ENCODE results near the gene MET. TPM values are rescaled to one million over a fixed set of nuclear protein-coding genes. Genes with fewer than 3 reads are reported as not detected.
"Not testable (repeated sequence)": the region's sequence is repeated elsewhere in the genome, so short reads cannot be mapped to it uniquely, and the experiment has no call there.

MET gene
- total RNA-seq, 4 donors from 2014 or later: 3.8 to 25.0 (median 18.6) TPM

- peak overlapping the region; percentile 43 to 69 (median 51) for H3K27ac ChIP-seq
- TF ChIP-seq, protein P1, sequence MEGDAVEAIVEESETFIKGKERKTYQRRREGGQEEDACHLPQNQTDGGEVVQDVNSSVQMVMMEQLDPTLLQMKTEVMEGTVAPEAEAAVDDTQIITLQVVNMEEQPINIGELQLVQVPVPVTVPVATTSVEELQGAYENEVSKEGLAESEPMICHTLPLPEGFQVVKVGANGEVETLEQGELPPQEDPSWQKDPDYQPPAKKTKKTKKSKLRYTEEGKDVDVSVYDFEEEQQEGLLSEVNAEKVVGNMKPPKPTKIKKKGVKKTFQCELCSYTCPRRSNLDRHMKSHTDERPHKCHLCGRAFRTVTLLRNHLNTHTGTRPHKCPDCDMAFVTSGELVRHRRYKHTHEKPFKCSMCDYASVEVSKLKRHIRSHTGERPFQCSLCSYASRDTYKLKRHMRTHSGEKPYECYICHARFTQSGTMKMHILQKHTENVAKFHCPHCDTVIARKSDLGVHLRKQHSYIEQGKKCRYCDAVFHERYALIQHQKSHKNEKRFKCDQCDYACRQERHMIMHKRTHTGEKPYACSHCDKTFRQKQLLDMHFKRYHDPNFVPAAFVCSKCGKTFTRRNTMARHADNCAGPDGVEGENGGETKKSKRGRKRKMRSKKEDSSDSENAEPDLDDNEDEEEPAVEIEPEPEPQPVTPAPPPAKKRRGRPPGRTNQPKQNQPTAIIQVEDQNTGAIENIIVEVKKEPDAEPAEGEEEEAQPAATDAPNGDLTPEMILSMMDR (IDR thresholded peaks at IDR 0.05): no peak
- no peak for TF ChIP-seq POLR2A (IDR thresholded peaks at IDR 0.05)
These were observed 19.2 kb upstream of the MET start for GRCh38 chr7:116652793-116653192.

DNA sequence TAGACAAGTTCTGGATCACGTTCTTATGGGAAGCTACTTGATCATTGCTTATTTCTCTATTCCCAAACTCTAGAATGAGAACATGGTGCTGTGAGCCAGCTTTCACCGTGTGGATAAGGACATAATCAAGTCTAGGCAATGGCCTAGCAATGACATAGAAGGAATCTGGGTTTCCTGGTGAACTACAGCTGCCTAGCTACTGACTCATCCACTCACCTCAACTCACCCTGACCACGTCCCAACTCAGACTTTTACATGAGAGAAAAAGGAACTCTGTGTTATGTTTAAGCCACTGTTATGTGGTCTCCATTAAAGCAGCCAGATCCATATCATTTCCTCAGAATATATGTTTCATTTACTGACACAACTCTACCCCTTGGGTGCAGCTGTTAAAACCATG, 18.8 kb upstream of the MET start:
- H3K27ac ChIP-seq: peak overlapping the region; percentile 43 to 69 (median 51)
- no peaks in the 10 kb centered on the region for H3K27me3 ChIP-seq
- no peak for TF ChIP-seq POLR2A (IDR thresholded peaks at IDR 0.05)
- TF ChIP-seq, protein P1 (IDR thresholded peaks at IDR 0.05): no peak
- 29 to 49% methylated on average over 3 of the region's 3 CpGs for WGBS, 2 donors
- peaks cover 0 to 12% (median 0%) of the 10 kb centered on the region in 3 donors for H3K4me1 ChIP-seq
- no peaks in the 10 kb centered on the region for H3K9me3 ChIP-seq
- H3K36me3 ChIP-seq: no peaks in the 10 kb centered on the region
- DNase-seq: no peak
- H3K4me3 ChIP-seq: no peak overlapping the region
- intact Hi-C loops (cut with DNase I): no loop called here

More at GRCh38 chr7:116652793-116653192, 19.2 kb upstream of the MET start:
- H3K4me1 ChIP-seq: peaks cover 0 to 12% (median 0%) of the 10 kb centered on the region in 3 donors
- no peaks in the 10 kb centered on the region for H3K27me3 ChIP-seq
- no peak for DNase-seq
- intact Hi-C loops (cut with DNase I): no loop called here
- H3K9me3 ChIP-seq: no peaks in the 10 kb centered on the region
- WGBS, 2 donors: 59 to 60% methylated on average over 3 of the region's 3 CpGs
- no peak overlapping the region for H3K4me3 ChIP-seq
- no peaks in the 10 kb centered on the region for H3K36me3 ChIP-seq

- TF ChIP-seq, protein P1 (IDR thresholded peaks at IDR 0.05): no peak
- no peak for TF ChIP-seq POLR2A (IDR thresholded peaks at IDR 0.05)
- WGBS, 2 donors: 39 to 40% methylated on average over 2 of the region's 2 CpGs
- intact Hi-C loops (cut with DNase I): no loop called here
These were observed 18.4 kb upstream of the MET start for GRCh38 chr7:116653646-116654045.

GRCh38 chr7:116659248-116659647, 12.7 kb upstream of the MET start:
- H3K27ac ChIP-seq; intact Hi-C loops (cut with DNase I); DNase-seq; H3K27me3 ChIP-seq; H3K9me3 ChIP-seq; H3K36me3 ChIP-seq; H3K4me3 ChIP-seq; H3K4me1 ChIP-seq: not testable (repeated sequence)

More at GRCh38 chr7:116653646-116654045, 18.4 kb upstream of the MET start:
- no peaks in the 10 kb centered on the region for H3K27me3 ChIP-seq
- H3K4me1 ChIP-seq: peaks cover 0 to 12% (median 0%) of the 10 kb centered on the region in 3 donors
- H3K36me3 ChIP-seq: no peaks in the 10 kb centered on the region
- peak overlapping the region; percentile 43 to 69 (median 51) for H3K27ac ChIP-seq
- H3K9me3 ChIP-seq: no peaks in the 10 kb centered on the region
- DNase-seq: no peak
- no peak overlapping the region for H3K4me3 ChIP-seq

GRCh38 chr7:116661865-116662264, 10.1 kb upstream of the MET start:
- DNase-seq: no peak
- intact Hi-C loops (cut with DNase I): no loop called here
- TF ChIP-seq, protein P1 (IDR thresholded peaks at IDR 0.05): no peak
- TF ChIP-seq POLR2A (IDR thresholded peaks at IDR 0.05): no peak
- no peak overlapping the region for H3K4me3 ChIP-seq
- no peaks in the 10 kb centered on the region for H3K4me1 ChIP-seq
- H3K36me3 ChIP-seq: no peaks in the 10 kb centered on the region
- H3K27me3 ChIP-seq: no peaks in the 10 kb centered on the region
- no peaks in the 10 kb centered on the region for H3K9me3 ChIP-seq
- no peak overlapping the region for H3K27ac ChIP-seq

GRCh38 chr7:116663744-116664143, 8.3 kb upstream of the MET start:
- Histone ChIP-seq H3K9me3 (no peaks in the 10 kb centered on the region), H3K27me3 (no peaks in the 10 kb centered on the region), H3K4me1 (no peaks in the 10 kb centered on the region), H3K36me3 (no peaks in the 10 kb centered on the region), H3K4me3 (no peak overlapping the region), H3K27ac (no peak overlapping the region)
- no peak for DNase-seq
- 88 to 92% methylated on average over 4 of the region's 4 CpGs for WGBS, 2 donors
- TF ChIP-seq, protein P1 (IDR thresholded peaks at IDR 0.05): no peak
- TF ChIP-seq POLR2A (IDR thresholded peaks at IDR 0.05): no peak
- intact Hi-C loops (cut with DNase I): no loop called here
